Thyroid gland (tissue), 4 donors: ENCODE data around the gene ARL2BP. TPM values are rescaled to one million over a fixed set of nuclear protein-coding genes. Genes with fewer than 3 reads are reported as not detected.

Experiments
- DNase-seq, 2 donors: peaks; one replicate each; pipeline ENCODE4 v3.0.0-alpha.2; 2019
- H3K27ac ChIP-seq, 3 donors: fragments of 200-600 bp; sonication (generic); 1 replicate in 2 of 3; 2 replicates in 1 of 3; pipeline ENCODE4 v1.5.1; 2016 to 2019; ENCODE audit warnings: mild to moderate bottlenecking in 1 of 3, moderate library complexity in 1 of 3
- H3K27me3 ChIP-seq: fragments of 200-600 bp; sonication (generic); one replicate; pipeline ENCODE4 v1.5.1; 2019
- H3K36me3 ChIP-seq, 2 donors: fragments of 200-600 bp; sonication (generic); one replicate each; pipeline ENCODE4 v1.5.1; 2016 to 2019
- H3K4me1 ChIP-seq, 2 donors: fragments of 200-600 bp; sonication (generic); one replicate each; pipeline ENCODE4 v1.5.1; 2017 to 2019
- H3K4me3 ChIP-seq, 3 donors: fragments of 200-600 bp; sonication (generic); replicated peaks in 1 of 3; 1 replicate in 2 of 3; 2 replicates in 1 of 3; pipeline ENCODE4 v1.5.1; 2016; ENCODE audit warnings: mild to moderate bottlenecking in 1 of 3
- H3K9me3 ChIP-seq: fragments of 200-600 bp; sonication (generic); one replicate; pipeline ENCODE4 v1.5.1; 2017
- CTCF ChIP-seq, 6 experiments: fragments of 200-600 bp in 3 of 6; fragments of 450-650 bp in 3 of 6; sonication (generic) in 3 of 6; IDR thresholded peaks; one replicate each; pipeline ENCODE4 v1.5.1; 2016 to 2019; ENCODE audit warnings: antibody characterized with exemption in 6 of 6, mild to moderate bottlenecking in 2 of 6, inconsistent platforms in 1 of 6, moderate library complexity in 1 of 6
- POLR2A ChIP-seq, 2 donors: fragments of 450-650 bp; IDR thresholded peaks; one replicate each; pipeline ENCODE4 v1.6.1; 2017; ENCODE audit warnings: antibody characterized with exemption in 2 of 2, mild to moderate bottlenecking in 2 of 2, moderate library complexity in 1 of 2
- WGBS, 2 donors: methylation state at CpG; one replicate each; pipeline ENCODE4 v1.1.5; 2017; 5-methylcytosine and 5-hydroxymethylcytosine counted together
- intact Hi-C: fragments of 100-400 bp; cut with DNase I; formaldehyde crosslinking; loops from one replicate; pipeline ENCODE4 v1.15.1; 2023
- total RNA-seq, 4 donors: library from RNA; depleted of rRNA; stranded (reverse); fragments of >200 nt; gene quantifications; one replicate each; pipeline ENCODE4 v1.2.3, GENCODE V29; 2016

ARL2BP gene
- total RNA-seq, 4 donors from 2014 or later = 51.2 to 68.9 (median 60.0) TPM

DNA sequence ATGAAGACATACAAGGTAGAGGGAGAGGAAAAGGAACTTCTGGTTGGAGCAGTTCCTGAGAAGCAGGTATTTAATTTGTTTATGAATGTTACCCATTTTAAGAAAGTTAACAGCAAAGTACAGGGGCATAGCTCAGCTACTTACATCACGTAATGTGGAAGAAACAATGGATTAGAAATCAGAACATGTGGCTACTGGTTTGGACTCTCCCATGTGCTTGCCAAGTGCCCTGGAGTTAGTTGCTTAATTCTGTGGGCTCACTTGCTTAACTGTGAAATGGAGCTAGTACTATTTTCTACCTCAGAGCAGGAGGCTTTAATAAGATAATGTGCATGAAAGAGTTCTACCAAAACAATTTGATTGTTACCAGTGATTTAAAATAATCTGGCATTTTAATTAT is 31.6 kb upstream of the ARL2BP start:
- intact Hi-C loops = no loop called here
- no peaks in the 10 kb centered on the region for H3K27me3 ChIP-seq
- no peak overlapping the region for H3K4me3 ChIP-seq
- no peak for TF ChIP-seq POLR2A (IDR thresholded peaks at IDR 0.05)
- no peak for TF ChIP-seq CTCF (IDR thresholded peaks at IDR 0.05)
- no peaks in the 10 kb centered on the region for H3K4me1 ChIP-seq
- no peaks in the 10 kb centered on the region for H3K9me3 ChIP-seq
- H3K36me3 ChIP-seq = peaks cover 41 to 59% of the 10 kb centered on the region in 2 donors
- no peak overlapping the region for H3K27ac ChIP-seq
- DNase-seq = no peak
- 91 to 94% methylated on average over 1 of the region's 1 CpG for whole genome bisulfite sequencing, 2 donors

GRCh38 chr16:57216968-57217367 is 28.1 kb upstream of the ARL2BP start:
- no peak for TF ChIP-seq CTCF (IDR thresholded peaks at IDR 0.05)
- TF ChIP-seq POLR2A (IDR thresholded peaks at IDR 0.05) = no peak
- Histone ChIP-seq H3K4me3 (no peak overlapping the region), H3K27ac (no peak overlapping the region), H3K36me3 (peaks cover 49 to 54% of the 10 kb centered on the region in 2 donors), H3K9me3 (no peaks in the 10 kb centered on the region), H3K4me1 (no peaks in the 10 kb centered on the region), H3K27me3 (no peaks in the 10 kb centered on the region)
- no peak for DNase-seq
- intact Hi-C loops = no loop called here
- WGBS, 2 donors = 86 to 88% methylated on average over 2 of the region's 2 CpGs

GRCh38 chr16:57223057-57223456 is 22.0 kb upstream of the ARL2BP start:
- DNase-seq = no peak
- Histone ChIP-seq H3K9me3 (no peaks in the 10 kb centered on the region), H3K27me3 (no peaks in the 10 kb centered on the region), H3K27ac (peak overlapping the region in 1 of 3 donors; percentile 77), H3K36me3 (peaks cover 31 to 37% of the 10 kb centered on the region in 2 donors), H3K4me1 (peaks cover 18 to 28% of the 10 kb centered on the region in 2 donors), H3K4me3 (no peak overlapping the region)
- intact Hi-C loops = no loop called here
- WGBS, 2 donors = 95 to 97% methylated on average over 1 of the region's 1 CpG
- no peak for TF ChIP-seq CTCF (IDR thresholded peaks at IDR 0.05)
- no peak for TF ChIP-seq POLR2A (IDR thresholded peaks at IDR 0.05)

DNA sequence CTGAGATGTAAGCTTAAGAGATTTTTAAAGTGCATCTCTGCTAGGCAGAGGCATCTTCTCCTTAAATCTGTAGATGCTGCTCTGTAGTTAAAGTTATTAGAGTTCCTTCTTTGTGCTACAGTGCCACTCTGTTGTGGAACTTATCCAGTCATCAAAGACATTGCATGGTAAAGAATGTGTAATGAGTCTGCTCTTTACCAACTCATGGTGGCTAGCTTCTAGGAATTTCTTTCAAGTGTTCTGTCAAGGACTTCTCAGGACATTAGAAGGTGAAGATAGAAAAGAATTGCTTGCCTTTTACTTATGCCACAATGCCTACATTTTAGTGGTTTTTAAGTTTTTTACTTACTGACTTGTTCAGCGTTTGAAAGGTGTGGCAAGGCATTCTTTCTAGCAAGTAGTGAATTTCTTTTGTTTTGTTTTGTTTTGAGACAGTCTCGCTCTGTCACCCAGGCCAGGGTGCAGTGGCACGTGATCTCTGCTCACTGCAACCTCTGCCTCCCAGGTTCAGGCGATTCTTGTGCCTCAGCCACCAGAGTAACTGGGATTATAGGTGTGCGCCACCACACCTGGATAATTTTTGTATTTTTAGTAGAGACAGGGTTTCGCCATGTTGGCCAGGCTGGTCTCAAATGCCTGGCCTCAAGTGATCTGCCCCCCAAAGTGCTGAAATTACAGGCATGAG is 20.3 kb upstream of the ARL2BP start:
- no peaks in the 10 kb centered on the region for H3K9me3 ChIP-seq
- no peak for TF ChIP-seq CTCF (IDR thresholded peaks at IDR 0.05)
- TF ChIP-seq POLR2A (IDR thresholded peaks at IDR 0.05) = no peak
- H3K4me3 ChIP-seq = no peak overlapping the region
- WGBS, 2 donors = 54 to 63% methylated on average over 6 of the region's 6 CpGs
- peak overlapping the region; percentile 33 to 77 (median 54) for H3K27ac ChIP-seq
- intact Hi-C loops = no loop called here
- peak; percentile 65 to 77 for DNase-seq
- no peaks in the 10 kb centered on the region for H3K27me3 ChIP-seq
- H3K4me1 ChIP-seq = peaks cover 18 to 28% of the 10 kb centered on the region in 2 donors
- peaks cover 35 to 38% of the 10 kb centered on the region in 2 donors for H3K36me3 ChIP-seq

DNA sequence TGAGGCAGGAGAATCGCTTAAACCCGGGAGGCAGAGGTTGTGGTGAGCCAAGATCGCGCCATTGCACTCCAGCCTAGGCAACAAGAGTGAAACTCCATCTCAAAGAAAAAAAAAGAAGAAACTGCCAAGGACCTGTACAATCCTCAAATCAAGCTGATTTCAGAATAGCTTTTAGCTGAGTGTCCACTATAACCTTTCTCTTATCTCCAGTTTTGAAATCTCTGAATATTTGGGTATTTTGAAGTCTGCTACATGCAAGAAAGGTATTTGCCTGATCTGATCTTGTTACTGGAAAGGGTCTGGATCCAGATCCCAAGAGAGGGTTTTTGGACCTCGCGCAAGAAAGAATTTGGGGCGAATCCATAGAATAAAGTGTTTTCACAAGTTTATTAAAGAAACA is 19.1 kb upstream of the ARL2BP start:
- intact Hi-C loops = no loop called here
- H3K4me3 ChIP-seq = no peak overlapping the region
- DNase-seq = no peak
- TF ChIP-seq POLR2A (IDR thresholded peaks at IDR 0.05) (no peak), CTCF (IDR thresholded peaks at IDR 0.05) (no peak)
- 94 to 95% methylated on average over 7 of the region's 7 CpGs for WGBS, 2 donors
- peaks cover 18 to 28% of the 10 kb centered on the region in 2 donors for H3K4me1 ChIP-seq
- no peaks in the 10 kb centered on the region for H3K27me3 ChIP-seq
- no peaks in the 10 kb centered on the region for H3K9me3 ChIP-seq
- peak overlapping the region in 1 of 3 donors; percentile 77 for H3K27ac ChIP-seq
- peaks cover 32 to 39% of the 10 kb centered on the region in 2 donors for H3K36me3 ChIP-seq
